Activated naive CD4-positive, alpha-beta T cell treated with anti-CD3 and anti-CD28 coated beads, Interleukin-2, amount 50 U/mL, for 24 hours (primary cell): ENCODE measurements around the gene ARHGAP18.

Source experiments
- H3K27ac Mint-ChIP-seq: one replicate; pipeline ENCODE4 v1.8.0; 2021; ENCODE audit warnings: mild to moderate bottlenecking, mixed read lengths
- H3K27me3 Mint-ChIP-seq: one replicate; pipeline ENCODE4 v1.8.0; 2021; ENCODE audit warnings: mixed read lengths
- H3K36me3 Mint-ChIP-seq: one replicate; pipeline ENCODE4 v1.8.0; 2021; ENCODE audit warnings: mixed read lengths
- H3K4me1 Mint-ChIP-seq: one replicate; pipeline ENCODE4 v1.8.0; 2021; ENCODE audit warnings: mixed read lengths
- H3K4me3 Mint-ChIP-seq: one replicate; pipeline ENCODE4 v1.8.0; 2021; ENCODE audit warnings: mild to moderate bottlenecking, mixed read lengths
- H3K9me3 Mint-ChIP-seq: one replicate; pipeline ENCODE4 v1.8.0; 2021; ENCODE audit warnings: mixed read lengths

The ARHGAP18 gene

DNA sequence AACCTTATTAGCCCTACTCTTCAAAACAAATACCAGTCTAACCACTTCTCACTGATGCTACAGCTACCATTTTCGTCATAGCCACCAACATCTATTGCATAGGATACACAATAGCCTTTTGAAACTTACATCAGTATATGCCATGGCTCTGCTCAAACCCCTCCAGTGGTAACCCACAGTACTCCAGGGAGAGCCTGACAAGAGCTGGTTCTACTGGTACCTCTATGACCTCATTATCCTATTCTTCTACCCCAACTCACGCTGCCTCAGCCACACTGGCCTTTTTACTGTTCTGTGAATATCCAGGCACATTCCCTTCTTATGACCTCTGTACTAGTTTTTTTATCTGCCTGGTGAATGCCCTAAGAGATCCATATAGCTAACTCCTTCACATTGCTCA lies 157.6 kb downstream of the ARHGAP18 start:
- no peaks in the 10 kb centered on the region for H3K9me3 Mint-ChIP-seq
- no peak overlapping the region for H3K4me3 Mint-ChIP-seq
- no peak overlapping the region for H3K27ac Mint-ChIP-seq
- peaks cover 5% of the 10 kb centered on the region for H3K27me3 Mint-ChIP-seq
- H3K36me3 Mint-ChIP-seq: no peaks in the 10 kb centered on the region
- H3K4me1 Mint-ChIP-seq: no peaks in the 10 kb centered on the region

DNA sequence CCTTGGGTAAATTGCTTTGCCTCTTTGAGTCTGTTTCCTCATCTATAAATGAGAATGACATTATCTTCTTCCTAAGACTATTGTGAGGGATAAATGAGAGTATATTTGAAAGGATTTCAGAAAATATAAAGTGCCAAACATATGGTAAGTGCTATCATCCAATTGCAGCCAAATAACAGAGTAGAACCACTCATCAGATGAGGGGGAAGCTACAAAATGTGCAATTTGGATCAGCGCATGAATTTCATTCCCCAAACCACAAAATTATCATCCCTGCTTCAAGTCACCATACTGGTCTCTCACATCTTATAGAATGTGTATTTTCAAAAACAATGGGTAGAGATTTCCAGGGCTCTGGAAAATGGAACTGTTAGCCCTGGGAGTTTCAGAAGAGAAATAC lies 158.5 kb downstream of the ARHGAP18 start:
- Mint-ChIP-seq H3K27me3 (peaks cover 3% of the 10 kb centered on the region), H3K27ac (no peak overlapping the region), H3K4me1 (no peaks in the 10 kb centered on the region), H3K4me3 (no peak overlapping the region), H3K36me3 (no peaks in the 10 kb centered on the region), H3K9me3 (no peaks in the 10 kb centered on the region)

DNA sequence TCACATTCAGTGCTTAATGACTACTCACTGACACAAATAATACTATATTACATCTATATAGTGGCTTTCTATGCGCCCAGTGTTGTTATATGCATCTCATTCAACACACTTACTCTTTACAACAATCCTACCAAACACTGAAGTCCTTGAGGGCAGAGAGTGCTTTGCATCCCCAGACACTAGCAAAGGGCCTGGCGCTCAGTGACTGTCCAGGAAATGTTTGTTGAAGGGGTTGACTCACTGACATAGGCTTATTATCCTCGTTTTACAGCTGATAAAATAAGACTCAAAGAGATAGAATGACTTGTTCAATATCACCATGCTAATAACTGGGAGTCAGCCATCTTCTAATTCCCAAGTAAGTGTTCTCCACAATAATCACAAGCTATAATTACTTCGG lies 163.3 kb downstream of the ARHGAP18 start:
- no peak overlapping the region for H3K4me3 Mint-ChIP-seq
- no peaks in the 10 kb centered on the region for H3K4me1 Mint-ChIP-seq
- H3K36me3 Mint-ChIP-seq: no peaks in the 10 kb centered on the region

DNA sequence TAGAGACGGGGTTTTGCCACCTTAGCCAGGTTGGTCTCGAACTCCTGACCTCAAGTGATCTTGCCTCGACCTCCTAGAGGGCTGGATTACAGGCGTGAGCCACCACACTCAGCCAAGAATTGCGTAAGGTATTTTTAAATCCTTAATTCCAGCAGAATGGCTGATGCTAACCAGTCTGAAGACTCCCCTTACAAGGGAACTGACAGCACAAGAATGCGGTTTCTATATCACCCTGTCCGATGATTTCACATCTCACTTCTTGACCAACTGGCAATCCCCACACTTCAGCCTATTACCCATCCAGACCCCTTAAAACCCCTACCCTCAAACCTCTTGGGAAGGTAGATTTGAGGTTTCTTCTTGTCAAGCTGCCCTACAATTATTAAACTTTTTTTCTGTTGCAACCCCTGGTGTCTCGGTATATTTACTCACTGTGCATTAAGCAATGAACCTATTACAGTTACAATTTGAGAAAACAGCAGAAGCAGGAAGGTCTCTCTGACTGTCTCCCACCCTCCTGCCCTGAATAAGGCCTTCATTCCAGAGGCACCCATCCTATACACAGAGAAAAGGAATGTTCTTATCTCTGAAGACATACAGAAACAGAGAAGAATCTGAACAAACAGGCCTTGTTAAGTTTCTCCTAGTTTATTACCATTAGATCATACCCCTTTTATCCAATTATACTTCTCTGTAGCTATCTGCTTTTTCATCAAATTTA lies 164.9 kb downstream of the ARHGAP18 start:
- H3K9me3 Mint-ChIP-seq: no peaks in the 10 kb centered on the region
- H3K4me3 Mint-ChIP-seq: no peak overlapping the region
- H3K36me3 Mint-ChIP-seq: no peaks in the 10 kb centered on the region
- H3K27ac Mint-ChIP-seq: no peak overlapping the region
- H3K4me1 Mint-ChIP-seq: no peaks in the 10 kb centered on the region
- H3K27me3 Mint-ChIP-seq: no peaks in the 10 kb centered on the region

More for the DNA sequence above, 163.3 kb downstream of the ARHGAP18 start:
- Mint-ChIP-seq H3K9me3 (no peaks in the 10 kb centered on the region), H3K27me3 (peaks cover 1% of the 10 kb centered on the region), H3K27ac (no peak overlapping the region)

DNA sequence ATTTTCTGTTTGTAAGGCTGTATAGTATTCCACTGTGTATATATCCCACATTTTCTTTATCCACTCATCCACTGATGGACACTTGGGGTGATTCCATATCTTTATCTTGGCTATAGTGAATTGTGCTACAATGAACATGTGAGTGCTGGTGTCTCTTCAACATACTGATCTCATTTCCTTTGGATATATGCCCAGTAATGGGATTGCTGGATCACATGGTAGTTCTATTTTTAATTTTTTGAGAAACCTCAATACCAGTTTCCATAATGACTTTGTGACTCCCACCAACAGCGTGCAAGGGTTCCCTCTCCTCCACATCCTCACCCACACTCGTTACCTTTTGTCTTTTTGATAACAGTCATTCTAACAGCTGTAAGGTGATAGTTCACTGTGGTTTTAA lies 166.0 kb downstream of the ARHGAP18 start:
- no peaks in the 10 kb centered on the region for H3K9me3 Mint-ChIP-seq
- no peaks in the 10 kb centered on the region for H3K4me1 Mint-ChIP-seq
- H3K27me3 Mint-ChIP-seq: no peaks in the 10 kb centered on the region
- no peak overlapping the region for H3K27ac Mint-ChIP-seq
- no peak overlapping the region for H3K4me3 Mint-ChIP-seq
- no peaks in the 10 kb centered on the region for H3K36me3 Mint-ChIP-seq

DNA sequence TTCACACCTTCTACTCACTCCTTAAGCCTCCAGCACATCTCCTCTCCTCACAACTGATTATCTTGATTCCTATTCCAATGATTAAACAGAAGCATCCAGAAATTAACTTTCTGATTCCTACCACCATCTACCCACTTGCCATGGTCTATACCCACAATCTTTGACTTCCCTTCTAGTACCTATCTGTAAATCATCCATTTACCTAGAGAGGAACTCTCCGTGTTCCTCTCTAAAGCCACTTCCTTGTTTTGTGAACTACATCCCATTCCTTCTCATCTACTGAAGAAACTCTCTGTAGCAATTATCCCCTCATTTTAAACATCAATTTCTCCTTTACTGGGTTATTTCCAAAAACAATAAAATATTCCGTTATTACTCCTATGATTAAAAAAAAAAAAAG lies 167.3 kb downstream of the ARHGAP18 start:
- no peak overlapping the region for H3K4me3 Mint-ChIP-seq
- H3K36me3 Mint-ChIP-seq: no peaks in the 10 kb centered on the region
- no peak overlapping the region for H3K27ac Mint-ChIP-seq
- H3K9me3 Mint-ChIP-seq: no peaks in the 10 kb centered on the region
- H3K4me1 Mint-ChIP-seq: no peaks in the 10 kb centered on the region
- no peaks in the 10 kb centered on the region for H3K27me3 Mint-ChIP-seq

DNA sequence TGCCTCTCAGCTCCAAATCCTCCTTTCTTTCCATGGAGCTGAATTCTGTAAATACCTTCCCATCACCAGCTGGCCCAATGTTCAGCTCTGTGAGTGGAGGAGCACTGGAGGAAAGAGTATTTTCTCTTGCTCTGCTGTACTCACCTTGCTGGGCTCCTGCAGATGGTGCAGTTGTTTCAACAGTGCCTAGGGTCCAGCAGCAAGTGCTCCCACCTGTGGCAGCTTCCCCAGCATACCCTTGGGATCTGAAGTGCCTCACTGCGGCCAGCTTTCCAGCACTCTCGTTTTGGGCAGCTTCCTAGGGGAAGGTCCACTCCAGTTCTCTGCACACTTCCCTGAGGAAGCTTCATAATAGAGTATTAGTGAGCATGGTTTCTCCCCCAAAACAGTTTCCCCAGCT lies 170.9 kb downstream of the ARHGAP18 start:
- Mint-ChIP-seq H3K36me3 (no peaks in the 10 kb centered on the region), H3K4me3 (no peak overlapping the region)

DNA sequence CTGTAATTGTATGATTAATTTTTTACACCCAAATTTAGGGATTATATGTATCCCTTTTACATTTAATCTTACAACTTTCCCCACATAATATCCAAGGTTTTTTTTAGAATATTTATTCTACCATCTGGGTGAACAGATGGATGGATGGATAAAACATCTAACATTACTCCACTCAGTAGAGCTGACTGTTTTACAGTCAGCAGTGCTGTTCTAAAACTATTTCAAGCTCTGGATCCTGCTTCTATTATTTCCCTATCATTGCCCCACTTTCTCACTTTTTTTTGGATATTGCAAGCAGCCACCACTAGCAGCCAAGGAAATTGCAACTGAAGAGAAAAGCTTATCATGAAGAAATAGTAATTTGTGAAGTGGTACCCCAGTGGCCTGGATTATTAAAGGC lies 173.7 kb downstream of the ARHGAP18 start:
- Mint-ChIP-seq H3K4me1 (no peaks in the 10 kb centered on the region), H3K27me3 (no peaks in the 10 kb centered on the region), H3K9me3 (no peaks in the 10 kb centered on the region), H3K27ac (no peak overlapping the region), H3K36me3 (no peaks in the 10 kb centered on the region), H3K4me3 (no peak overlapping the region)

More for the DNA sequence above, 170.9 kb downstream of the ARHGAP18 start:
- no peak overlapping the region for H3K27ac Mint-ChIP-seq
- no peaks in the 10 kb centered on the region for H3K27me3 Mint-ChIP-seq
- no peaks in the 10 kb centered on the region for H3K9me3 Mint-ChIP-seq
- H3K4me1 Mint-ChIP-seq: no peaks in the 10 kb centered on the region

DNA sequence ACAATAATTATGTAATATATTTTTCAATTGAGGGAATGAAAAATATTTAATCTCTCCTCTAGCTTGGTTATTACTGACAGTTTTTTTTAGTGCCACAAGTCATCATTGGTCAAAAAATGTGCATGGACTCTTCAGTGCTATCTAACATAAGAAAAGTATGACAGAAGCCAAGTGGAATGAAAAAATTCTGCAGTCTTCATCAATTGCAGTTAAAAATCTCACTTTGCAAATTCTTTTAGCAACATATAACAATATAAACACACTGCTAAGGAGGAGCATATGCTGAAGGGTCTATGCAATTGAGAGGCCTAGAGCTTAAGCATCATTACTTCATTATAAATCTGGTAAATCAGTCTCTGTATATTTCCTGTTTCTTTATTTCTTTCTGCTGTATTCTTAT lies 175.1 kb downstream of the ARHGAP18 start:
- H3K9me3 Mint-ChIP-seq: no peaks in the 10 kb centered on the region
- no peaks in the 10 kb centered on the region for H3K27me3 Mint-ChIP-seq
- H3K36me3 Mint-ChIP-seq: no peaks in the 10 kb centered on the region
- no peak overlapping the region for H3K27ac Mint-ChIP-seq
- no peaks in the 10 kb centered on the region for H3K4me1 Mint-ChIP-seq
- H3K4me3 Mint-ChIP-seq: no peak overlapping the region
